Stimulated activated naive CD8-positive, alpha-beta T cell treated with anti-CD3 and anti-CD28 coated beads, Interleukin-15, Interleukin-2, amounts not matched to agents 100 U/mL and 50 U/mL, for 24 hours (primary cell): Measurements from ENCODE around the gene PSMC3.

Experiments
- ATAC-seq: fragments of 150-1000 bp; cut with Tn5 transposase; one replicate; pipeline ENCODE4 v1.10.0; 2021
- DNase-seq: peaks from one replicate; pipeline ENCODE4 v3.0.0; 2021

PSMC3 gene

GRCh38 chr11:47375546-47376085, 50.6 kb downstream of the PSMC3 start:
- DNase-seq, result no peak
- no peak for ATAC-seq

GRCh38 chr11:47375020-47375419, 51.2 kb downstream of the PSMC3 start:
- DNase-seq, result no peak
- no peak for ATAC-seq

DNA sequence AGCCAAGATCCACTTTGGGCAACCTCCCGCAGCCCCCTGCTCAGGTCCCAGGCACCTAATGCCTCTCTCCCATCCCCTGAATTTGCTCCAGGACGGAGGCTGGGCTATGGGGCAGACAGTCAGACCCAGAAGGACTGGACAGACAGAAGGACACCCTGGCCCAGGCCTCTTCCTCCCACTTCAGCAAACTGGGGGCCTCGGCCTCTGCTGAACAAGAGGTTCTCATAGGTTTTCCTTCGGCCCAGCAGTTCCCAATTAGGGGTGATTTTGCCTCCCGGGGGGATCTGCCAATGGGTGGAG, 51.6 kb downstream of the PSMC3 start:
- ATAC-seq, result no peak

DNA sequence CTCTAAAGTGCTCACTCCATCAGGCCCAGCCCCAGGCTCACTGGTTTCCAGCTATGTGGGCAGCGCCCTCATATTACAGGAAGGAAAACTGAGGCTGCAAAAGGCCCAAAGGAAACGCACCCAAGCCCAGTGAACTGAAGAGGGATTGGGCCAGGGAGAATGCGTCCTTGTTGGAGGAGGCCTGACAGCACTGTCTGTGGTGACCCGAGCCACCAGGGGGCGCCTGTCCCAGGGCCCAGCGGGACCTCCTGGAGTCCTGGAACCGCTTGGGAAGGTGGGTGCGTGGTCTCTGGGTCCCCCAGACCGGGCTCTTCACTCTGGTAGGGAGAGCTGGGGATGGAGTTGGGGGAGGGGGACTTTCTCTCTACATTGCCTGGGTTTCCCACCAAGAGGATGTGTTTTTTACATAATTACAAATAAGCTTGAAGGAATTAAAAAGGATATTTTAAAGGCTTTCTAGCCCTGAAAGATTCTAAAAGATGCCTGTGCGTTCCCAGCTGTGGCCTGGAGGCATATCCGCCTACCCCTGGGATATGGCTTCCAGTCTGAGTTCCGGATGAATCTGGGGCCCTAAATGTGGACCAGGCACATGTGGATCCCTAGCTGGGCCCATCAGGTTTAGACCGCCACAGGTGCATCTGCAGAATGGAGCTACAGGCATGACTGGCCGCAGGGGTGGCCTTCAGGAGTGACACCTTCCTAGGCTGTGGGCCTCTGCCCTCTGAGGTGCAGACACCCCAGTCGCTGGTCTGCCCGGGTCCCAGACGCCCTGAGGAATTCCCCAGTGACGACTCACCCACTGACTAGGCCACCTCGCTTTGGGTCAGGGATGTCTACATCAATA, 52.1 kb downstream of the PSMC3 start:
- DNase-seq (peak; percentile 93), ATAC-seq (peak; percentile 70)

More for the DNA sequence above, 51.6 kb downstream of the PSMC3 start:
- no peak for DNase-seq

- DNase-seq (no peak), ATAC-seq (no peak)
Measured at GRCh38 chr11:47372422-47372821, 53.8 kb downstream of the PSMC3 start.

GRCh38 chr11:47369676-47370075, 56.6 kb downstream of the PSMC3 start:
- ATAC-seq (peak; percentile 30), DNase-seq (peak; percentile 41)
